Mesendoderm (in vitro differentiated cells): ENCODE results near the gene NFIC.

Experiments
- DNase-seq: peaks from one replicate; pipeline ENCODE4 v3.0.0; 2013
- H2AK5ac ChIP-seq: 2 replicates; pipeline ENCODE4 v1.6.1; 2013; ENCODE audit warnings: low read length, inconsistent platforms
- H2BK120ac ChIP-seq: 2 replicates; pipeline ENCODE4 v1.6.1; 2013; ENCODE audit warnings: low read depth, mild to moderate bottlenecking, low read length, moderate library complexity, mixed read lengths
- H2BK15ac ChIP-seq: replicated peaks from 2 replicates; pipeline ENCODE4 v1.6.1; 2013; ENCODE audit warnings: low read depth, mild to moderate bottlenecking, moderate library complexity
- H2BK5ac ChIP-seq: 2 replicates; pipeline ENCODE4 v1.6.1; 2013; ENCODE audit warnings: low read length, inconsistent platforms
- H3K18ac ChIP-seq: 2 replicates; pipeline ENCODE4 v1.6.1; 2013; ENCODE audit warnings: mild to moderate bottlenecking, low read length, mixed read lengths
- H3K23ac ChIP-seq: one replicate; pipeline ENCODE4 v1.6.1; 2013; ENCODE audit warnings: low read length
- H3K27ac ChIP-seq: 2 replicates; pipeline ENCODE4 v1.5.1; 2013; ENCODE audit warnings: low read depth, mild to moderate bottlenecking, inconsistent platforms, low read length, moderate library complexity
- H3K27me3 ChIP-seq: 2 replicates; pipeline ENCODE4 v1.6.1; 2013; ENCODE audit warnings: low read length, control low read depth, mild to moderate bottlenecking, inconsistent platforms; ENCODE audit not compliant: insufficient read depth, poor library complexity
- H3K36me3 ChIP-seq: 2 replicates; pipeline ENCODE4 v1.6.1; 2013; ENCODE audit warnings: low read length, inconsistent platforms; ENCODE audit not compliant: control insufficient read depth, insufficient read depth
- H3K4ac ChIP-seq: one replicate; pipeline ENCODE4 v1.6.1; 2013; ENCODE audit warnings: low read depth, mild to moderate bottlenecking, low read length, moderate library complexity
- H3K4me1 ChIP-seq: 2 replicates; pipeline ENCODE4 v1.6.1; 2013; ENCODE audit warnings: low read depth, low read length, inconsistent platforms; ENCODE audit not compliant: control insufficient read depth
- H3K4me2 ChIP-seq: 2 replicates; pipeline ENCODE4 v1.6.1; 2013; ENCODE audit warnings: low read length
- H3K4me3 ChIP-seq: 2 replicates; pipeline ENCODE4 v1.5.1; 2013; ENCODE audit warnings: mild to moderate bottlenecking, low read length
- H3K56ac ChIP-seq: one replicate; pipeline ENCODE4 v1.6.1; 2013; ENCODE audit warnings: low read length
- H3K79me1 ChIP-seq: 2 replicates; pipeline ENCODE4 v1.6.1; 2013; ENCODE audit warnings: low read length, inconsistent platforms
- H3K79me2 ChIP-seq: 2 replicates; pipeline ENCODE4 v1.6.1; 2013; ENCODE audit warnings: mild to moderate bottlenecking, low read length; ENCODE audit not compliant: control insufficient read depth, insufficient read depth
- H3K9ac ChIP-seq: 2 replicates; pipeline ENCODE4 v1.6.1; 2013; ENCODE audit warnings: low read length, inconsistent platforms
- H4K5ac ChIP-seq: one replicate; pipeline ENCODE4 v1.6.1; 2013; ENCODE audit warnings: low read length
- H4K8ac ChIP-seq: one replicate; pipeline ENCODE4 v1.6.1; 2013; ENCODE audit warnings: low read depth, mild to moderate bottlenecking, control low read depth, low read length, moderate library complexity
- WGBS: extraction: QIAGEN DNeasy Blood & Tissue Kit; methylation state at CpG from one replicate; pipeline ENCODE4 v1.1.7; 2013; ENCODE audit warnings: low lambda C conversion rate, missing lambda C conversion rate; ENCODE audit not compliant: insufficient coverage; ENCODE audit errors: extremely low coverage; 5-methylcytosine and 5-hydroxymethylcytosine counted together

NFIC gene

GRCh38 chr19:3405261-3405653, 38.9 kb downstream of the NFIC start:
- no peaks in the 10 kb centered on the region for H3K4me1 ChIP-seq
- H3K79me1 ChIP-seq = no peaks in the 10 kb centered on the region
- H3K18ac ChIP-seq = no peak overlapping the region
- no CpG with 5 or more reads among the region's 6 CpGs for WGBS
- H3K4me3 ChIP-seq = no peak overlapping the region
- H3K27ac ChIP-seq = no peak overlapping the region
- no peak overlapping the region for H3K4ac ChIP-seq
- H2BK120ac ChIP-seq = no peak overlapping the region
- H3K4me2 ChIP-seq = no peak overlapping the region
- no peak overlapping the region for H2AK5ac ChIP-seq
- H3K27me3 ChIP-seq = no peaks in the 10 kb centered on the region
- no peaks in the 10 kb centered on the region for H3K79me2 ChIP-seq
- no peak overlapping the region for H3K56ac ChIP-seq
- no peak overlapping the region for H2BK15ac ChIP-seq
- no peak overlapping the region for H2BK5ac ChIP-seq
- H3K36me3 ChIP-seq = no peaks in the 10 kb centered on the region
- DNase-seq = no peak
- no peak overlapping the region for H4K8ac ChIP-seq
- H3K23ac ChIP-seq = no peak overlapping the region
- no peak overlapping the region for H4K5ac ChIP-seq
- H3K9ac ChIP-seq = no peak overlapping the region

GRCh38 chr19:3406571-3407111, 40.3 kb downstream of the NFIC start:
- WGBS = no CpG with 5 or more reads among the region's 15 CpGs
- H3K18ac ChIP-seq = no peak overlapping the region
- no peak overlapping the region for H2BK120ac ChIP-seq
- H3K4me3 ChIP-seq = no peak overlapping the region
- no peak overlapping the region for H3K4me2 ChIP-seq
- H3K4me1 ChIP-seq = no peaks in the 10 kb centered on the region
- H4K5ac ChIP-seq = no peak overlapping the region
- H3K79me2 ChIP-seq = no peaks in the 10 kb centered on the region
- no peak overlapping the region for H3K56ac ChIP-seq
- no peak overlapping the region for H4K8ac ChIP-seq
- H2BK15ac ChIP-seq = no peak overlapping the region
- H3K36me3 ChIP-seq = no peaks in the 10 kb centered on the region
- no peak for DNase-seq
- H3K23ac ChIP-seq = no peak overlapping the region
- H3K27ac ChIP-seq = no peak overlapping the region
- no peaks in the 10 kb centered on the region for H3K79me1 ChIP-seq
- H2BK5ac ChIP-seq = no peak overlapping the region
- H3K9ac ChIP-seq = no peak overlapping the region
- H2AK5ac ChIP-seq = no peak overlapping the region
- no peaks in the 10 kb centered on the region for H3K27me3 ChIP-seq
- H3K4ac ChIP-seq = no peak overlapping the region

- no peak overlapping the region for H4K8ac ChIP-seq
- H3K18ac ChIP-seq = no peak overlapping the region
- no peak overlapping the region for H3K27ac ChIP-seq
- H3K27me3 ChIP-seq = no peaks in the 10 kb centered on the region
- H3K23ac ChIP-seq = no peak overlapping the region
- no peak overlapping the region for H3K56ac ChIP-seq
- no peak overlapping the region for H4K5ac ChIP-seq
- H3K36me3 ChIP-seq = no peaks in the 10 kb centered on the region
- no CpG with 5 or more reads among the region's 27 CpGs for WGBS
- H3K79me1 ChIP-seq = no peaks in the 10 kb centered on the region
- no peak overlapping the region for H3K9ac ChIP-seq
- no peaks in the 10 kb centered on the region for H3K79me2 ChIP-seq
- H3K4me2 ChIP-seq = no peak overlapping the region
- no peak for DNase-seq
- H2BK120ac ChIP-seq = no peak overlapping the region
- no peak overlapping the region for H2BK5ac ChIP-seq
- H2BK15ac ChIP-seq = no peak overlapping the region
- no peak overlapping the region for H3K4me3 ChIP-seq
- no peak overlapping the region for H3K4ac ChIP-seq
- no peaks in the 10 kb centered on the region for H3K4me1 ChIP-seq
- H2AK5ac ChIP-seq = no peak overlapping the region
Measured at GRCh38 chr19:3407556-3408516, 41.5 kb downstream of the NFIC start.

- H3K79me1 ChIP-seq = no peaks in the 10 kb centered on the region
- no peak overlapping the region for H3K18ac ChIP-seq
- no peaks in the 10 kb centered on the region for H3K27me3 ChIP-seq
- DNase-seq = no peak
- no peaks in the 10 kb centered on the region for H3K79me2 ChIP-seq
- H2AK5ac ChIP-seq = no peak overlapping the region
- no peaks in the 10 kb centered on the region for H3K36me3 ChIP-seq
- no peak overlapping the region for H3K27ac ChIP-seq
- H4K5ac ChIP-seq = no peak overlapping the region
- H3K56ac ChIP-seq = no peak overlapping the region
- H4K8ac ChIP-seq = no peak overlapping the region
- no peak overlapping the region for H3K4ac ChIP-seq
- no CpG with 5 or more reads among the region's 11 CpGs for WGBS
- no peak overlapping the region for H3K23ac ChIP-seq
- H3K4me3 ChIP-seq = no peak overlapping the region
- H2BK120ac ChIP-seq = no peak overlapping the region
- H2BK5ac ChIP-seq = no peak overlapping the region
- H3K4me1 ChIP-seq = no peaks in the 10 kb centered on the region
- H3K4me2 ChIP-seq = no peak overlapping the region
- H3K9ac ChIP-seq = no peak overlapping the region
- no peak overlapping the region for H2BK15ac ChIP-seq
Measured at GRCh38 chr19:3408996-3409345, 42.6 kb downstream of the NFIC start.

GRCh38 chr19:3409346-3410064, 43.1 kb downstream of the NFIC start:
- H3K56ac ChIP-seq = no peak overlapping the region
- H2BK5ac ChIP-seq = no peak overlapping the region
- no peaks in the 10 kb centered on the region for H3K27me3 ChIP-seq
- no peaks in the 10 kb centered on the region for H3K4me1 ChIP-seq
- no peak overlapping the region for H2BK15ac ChIP-seq
- no peaks in the 10 kb centered on the region for H3K79me2 ChIP-seq
- no peak overlapping the region for H3K23ac ChIP-seq
- H3K4ac ChIP-seq = no peak overlapping the region
- WGBS = no CpG with 5 or more reads among the region's 30 CpGs
- H3K9ac ChIP-seq = no peak overlapping the region
- H3K79me1 ChIP-seq = no peaks in the 10 kb centered on the region
- no peak overlapping the region for H2BK120ac ChIP-seq
- H4K5ac ChIP-seq = no peak overlapping the region
- H2AK5ac ChIP-seq = no peak overlapping the region
- H3K4me3 ChIP-seq = no peak overlapping the region
- no peak overlapping the region for H3K27ac ChIP-seq
- no peak overlapping the region for H4K8ac ChIP-seq
- no peaks in the 10 kb centered on the region for H3K36me3 ChIP-seq
- no peak for DNase-seq
- no peak overlapping the region for H3K18ac ChIP-seq
- H3K4me2 ChIP-seq = no peak overlapping the region
